IPS-NIHi7 (cell line): ENCODE data around the gene VWA3B.

Experiments
- DNase-seq: peaks from one replicate; pipeline ENCODE4 v3.0.0; 2012; ENCODE audit warnings: mixed read lengths; ENCODE audit errors: extremely low spot score

VWA3B gene

DNA sequence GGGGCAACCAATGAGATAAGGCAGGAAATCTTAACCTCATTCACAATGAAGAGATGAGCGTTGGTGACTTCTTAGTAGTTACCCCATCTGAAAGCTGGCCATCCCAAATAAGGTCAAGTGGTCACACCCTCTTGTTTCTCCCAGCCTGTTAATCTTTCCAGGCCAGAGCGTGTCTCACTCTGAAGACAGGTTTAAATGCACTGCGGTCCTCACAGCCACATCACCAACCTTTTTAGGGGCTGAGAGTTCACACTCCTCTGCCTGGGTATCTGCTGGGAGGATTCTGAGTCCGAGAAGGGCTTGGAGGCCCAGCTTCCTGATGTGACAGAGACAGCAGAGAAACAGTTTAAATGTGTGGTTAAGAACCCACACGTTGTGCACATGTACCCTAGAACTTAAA, 246.0 kb downstream of the VWA3B start:
- DNase-seq = no peak

DNA sequence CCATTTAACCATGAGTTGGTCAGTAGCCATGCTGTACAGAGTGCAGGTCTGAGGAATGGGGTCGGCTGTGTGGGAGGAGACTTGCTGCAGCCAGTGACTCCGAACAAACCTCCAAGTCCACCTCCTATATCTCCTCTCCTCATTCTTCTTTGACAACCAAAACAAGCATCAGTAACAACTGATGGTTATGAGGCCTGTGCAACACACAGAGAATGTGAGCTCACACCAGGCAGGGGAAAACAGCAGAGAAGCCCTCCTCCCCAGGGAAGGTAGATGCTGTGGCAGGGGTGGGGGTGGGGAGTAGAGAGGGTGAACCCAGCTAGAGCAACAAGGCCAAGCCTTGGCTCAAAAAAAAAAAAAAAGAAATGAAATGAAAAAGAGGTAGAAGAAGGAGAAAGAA, 247.0 kb downstream of the VWA3B start:
- no peak for DNase-seq

DNA sequence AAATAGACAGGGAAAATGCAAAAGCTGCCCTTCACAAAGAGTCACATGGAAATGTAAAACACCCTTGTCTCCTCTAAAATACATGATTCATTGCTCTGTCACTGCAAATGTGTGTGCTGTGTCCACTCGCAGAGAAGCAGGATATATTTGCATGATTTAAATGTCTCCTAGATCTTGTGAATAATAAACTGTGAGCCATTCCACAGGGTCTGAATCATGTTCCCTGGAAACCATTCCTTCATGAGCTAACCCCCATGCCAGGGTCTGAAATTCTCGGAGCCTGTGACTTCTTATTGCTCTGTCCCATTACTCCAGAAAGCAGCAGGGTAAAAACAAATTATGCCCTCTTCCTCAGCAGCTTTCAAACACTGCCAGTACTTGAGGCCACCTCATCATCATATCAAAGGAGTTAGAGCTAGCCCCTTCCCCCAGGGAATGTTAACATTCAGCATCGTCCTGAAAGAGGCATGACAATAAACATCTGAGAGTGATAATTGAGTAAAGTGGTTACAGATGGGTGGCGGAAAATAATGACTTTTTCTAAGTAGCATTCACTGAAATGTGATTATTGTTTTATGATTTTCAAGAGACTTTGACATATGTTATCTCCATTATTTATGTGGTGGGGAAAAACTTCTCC, 247.6 kb downstream of the VWA3B start:
- DNase-seq = peak; percentile 44

DNA sequence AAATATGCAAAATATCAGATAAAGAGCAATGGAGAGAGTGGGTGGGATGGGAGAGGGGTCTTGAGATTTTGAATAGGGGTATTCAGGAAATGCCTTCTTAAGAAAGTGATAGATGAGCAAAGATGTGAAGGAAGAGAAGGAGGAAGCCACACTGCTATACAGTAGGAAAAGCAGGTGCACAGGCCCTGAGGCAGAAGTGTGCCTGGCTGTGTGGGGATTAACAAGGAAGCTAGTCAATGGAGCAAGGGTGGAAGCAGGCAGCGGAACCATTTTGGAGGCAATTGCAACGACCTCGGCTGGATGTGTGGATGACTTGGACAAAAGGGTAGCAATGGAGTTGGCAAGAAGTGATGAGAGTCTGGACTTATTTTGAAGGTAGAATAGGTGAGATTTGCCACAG, 248.3 kb downstream of the VWA3B start:
- no peak for DNase-seq

DNA sequence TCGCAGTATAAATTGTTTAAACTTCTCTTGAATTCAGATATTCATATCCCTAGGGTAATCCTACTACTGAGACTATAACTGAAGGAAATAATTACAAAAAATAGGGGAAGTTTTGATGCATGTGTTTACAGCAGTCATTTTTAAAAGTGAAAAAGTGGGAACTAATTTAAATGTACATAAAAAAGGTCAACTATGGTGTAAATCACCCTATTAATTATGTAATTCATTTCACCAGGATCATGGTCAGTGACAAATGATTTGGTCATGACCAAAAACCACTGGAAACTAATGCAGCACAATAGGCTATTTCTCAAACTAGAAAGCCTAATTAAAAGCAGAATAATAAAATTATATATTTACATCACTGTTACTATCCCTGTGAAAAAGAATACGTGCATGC, 254.3 kb downstream of the VWA3B start:
- no peak for DNase-seq

DNA sequence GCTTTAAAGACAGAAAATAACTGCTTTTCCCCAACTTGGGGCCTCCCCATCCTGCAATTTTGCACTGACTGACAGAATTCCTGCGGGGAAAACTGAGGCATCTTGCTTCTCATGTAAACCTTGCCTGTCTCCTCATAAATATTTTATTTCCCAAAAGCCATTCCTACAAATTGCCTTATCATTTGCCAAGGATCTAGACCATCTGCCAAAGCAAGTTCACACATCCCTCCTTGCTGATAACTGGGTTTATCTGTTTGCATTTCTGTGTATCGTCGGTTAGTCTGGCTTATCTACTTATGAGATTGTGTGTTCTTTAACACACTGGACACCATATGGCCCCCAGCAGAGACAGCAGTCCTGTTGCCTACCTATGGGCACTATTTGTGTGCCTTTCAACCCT, 256.3 kb downstream of the VWA3B start:
- no peak for DNase-seq

DNA sequence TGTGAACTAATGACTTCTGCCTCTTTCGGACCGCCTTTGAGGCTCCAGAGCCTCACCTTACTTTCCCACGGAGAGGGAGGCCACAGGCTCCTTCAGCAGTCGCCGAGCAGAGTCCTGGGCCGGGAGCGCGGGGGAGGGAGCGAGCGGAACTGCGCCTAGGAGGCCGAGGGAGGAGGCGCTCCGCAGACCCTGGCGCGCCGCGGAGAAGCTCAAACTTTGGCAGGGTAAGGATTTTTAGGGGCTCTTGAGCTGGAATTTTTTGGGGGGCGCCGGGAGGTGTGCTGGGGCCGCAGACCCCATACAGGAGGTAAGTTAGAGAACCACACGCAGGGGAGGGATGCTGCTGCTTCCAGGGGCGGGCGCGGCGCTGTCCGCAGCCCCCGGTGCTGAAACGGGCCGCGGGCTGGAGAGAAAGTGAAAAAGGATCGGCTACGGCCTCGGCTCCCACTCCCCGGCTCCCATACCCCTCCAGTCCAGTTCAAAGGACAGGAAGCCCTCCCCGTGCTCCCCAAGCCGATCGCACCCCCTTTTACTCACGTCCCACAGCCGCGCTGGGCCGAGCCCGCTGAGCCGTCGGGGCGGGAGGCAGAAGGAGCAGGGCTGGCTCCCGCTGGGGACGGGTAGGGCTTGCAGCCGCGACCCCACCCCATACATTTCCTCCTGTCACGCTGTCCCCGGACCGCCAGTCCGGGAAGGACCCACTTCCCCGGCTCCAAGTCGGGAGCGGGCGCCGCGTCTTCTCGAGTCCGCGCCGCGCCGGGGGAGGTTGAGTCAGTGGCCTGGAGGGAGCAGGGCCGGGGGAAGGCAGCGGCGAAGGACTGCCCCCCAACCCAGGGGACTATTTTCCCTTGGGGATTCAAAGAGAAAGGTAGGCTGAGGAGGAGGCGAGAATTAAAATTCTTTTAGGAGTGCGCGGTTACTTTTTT, 259.6 kb downstream of the VWA3B start, which contains the start of gene CNGA3:
CNGA3 (plus strand) TSS at position 146 of the 926 bp plus-strand sequence. CDS start 23,520 bp downstream, outside the sequence.
- peak; percentile 76 for DNase-seq

DNA sequence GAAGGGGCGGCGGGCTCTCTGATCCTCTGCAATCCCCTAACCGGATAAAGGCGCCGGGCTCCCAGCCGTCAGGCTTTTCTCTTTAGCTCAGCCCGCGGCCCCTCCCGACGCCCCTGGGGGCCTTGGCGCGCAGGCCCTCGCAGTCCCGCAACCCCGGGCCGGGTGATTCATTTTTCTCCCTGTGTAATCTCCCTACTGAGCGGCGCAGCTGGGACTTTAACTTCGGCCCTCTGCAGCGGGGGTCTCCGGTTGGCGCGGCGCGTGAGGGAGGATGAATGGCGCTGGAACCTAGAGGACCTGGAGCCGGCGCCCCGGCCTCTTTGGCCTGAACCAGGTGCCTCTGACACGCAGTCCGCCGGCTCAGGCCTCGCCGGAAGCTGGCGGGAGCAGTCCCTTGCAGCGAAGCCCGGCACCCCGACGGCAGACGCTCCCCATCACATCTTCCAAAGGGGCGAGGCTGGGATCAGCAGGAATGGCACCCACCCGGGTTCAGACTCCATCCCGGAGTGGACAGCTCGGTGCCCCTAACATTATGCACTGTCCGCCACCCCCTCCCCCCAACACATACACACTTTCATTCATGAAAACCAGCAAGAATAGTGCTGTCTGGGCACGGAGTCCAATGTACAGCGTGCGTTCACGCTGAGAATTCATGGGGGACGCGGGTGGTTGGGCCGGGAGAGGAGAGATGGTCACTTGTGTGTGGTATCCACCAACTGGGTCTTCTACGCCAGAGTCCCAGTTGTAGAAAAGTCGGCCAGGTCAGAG, 260.5 kb downstream of the VWA3B start:
- DNase-seq = peak; percentile 36

DNA sequence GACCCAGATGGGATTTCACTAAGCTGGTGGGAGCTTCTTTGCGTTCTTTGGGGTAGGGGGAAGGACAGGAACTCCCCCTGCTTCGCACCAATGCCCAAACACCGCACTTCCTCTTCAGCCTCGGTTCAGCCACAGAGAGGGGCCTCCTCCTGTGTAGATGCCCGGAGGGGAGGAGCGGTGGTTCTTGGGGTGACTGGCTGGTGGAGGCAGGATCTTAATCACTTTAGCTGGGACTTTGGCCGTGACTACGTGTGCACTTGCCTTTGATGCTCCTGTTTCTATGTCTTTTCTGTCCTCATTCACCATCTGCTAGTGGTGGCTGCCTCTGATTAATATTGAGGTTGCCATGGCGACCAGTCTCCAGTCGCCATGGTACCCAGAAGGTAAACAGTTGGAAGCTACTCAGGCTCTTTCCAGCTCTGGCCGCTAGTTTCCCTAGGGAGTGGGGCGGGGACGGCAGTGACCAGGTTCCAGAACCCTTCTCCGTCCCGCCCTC, 261.1 kb downstream of the VWA3B start:
- DNase-seq = peak; percentile 72

DNA sequence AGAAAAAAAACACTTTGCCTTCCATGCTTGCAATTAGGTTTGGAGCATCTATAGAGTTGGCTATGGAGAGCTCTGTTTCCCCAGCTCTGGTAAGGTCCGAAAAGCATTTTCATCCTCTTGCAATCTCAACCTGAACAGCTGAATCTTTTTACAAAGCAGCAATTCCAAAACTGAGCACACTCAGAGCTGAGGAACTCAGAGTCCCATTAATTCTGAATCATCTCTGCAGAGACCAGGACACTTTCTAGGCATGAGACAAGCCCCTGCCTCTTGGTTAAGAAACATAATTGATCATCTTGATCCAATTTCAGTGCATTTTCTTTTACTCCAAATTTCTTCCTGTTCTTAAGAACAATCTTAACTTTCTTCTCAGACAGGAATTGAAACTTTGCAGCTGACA, 263.4 kb downstream of the VWA3B start:
- DNase-seq = no peak

DNA sequence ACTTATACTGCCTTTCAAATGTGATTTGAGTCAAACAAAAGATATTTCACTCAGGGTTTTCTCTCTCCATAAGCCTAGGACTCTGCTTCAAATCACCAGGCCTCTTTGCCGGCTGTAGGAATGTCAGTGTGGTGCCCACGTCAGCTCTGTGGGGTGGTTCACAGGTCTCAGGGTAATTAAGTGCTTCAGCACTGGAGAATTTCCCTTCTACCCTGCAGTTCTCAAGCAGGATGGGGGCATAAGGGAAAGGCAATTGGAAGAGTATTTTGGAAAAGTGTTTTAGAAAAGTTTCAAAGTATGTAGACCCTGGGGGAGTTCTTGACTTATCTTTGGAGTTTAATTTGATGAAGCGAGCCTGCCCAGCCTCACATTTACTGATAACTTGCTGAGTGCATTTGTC, 268.9 kb downstream of the VWA3B start:
- no peak for DNase-seq

DNA sequence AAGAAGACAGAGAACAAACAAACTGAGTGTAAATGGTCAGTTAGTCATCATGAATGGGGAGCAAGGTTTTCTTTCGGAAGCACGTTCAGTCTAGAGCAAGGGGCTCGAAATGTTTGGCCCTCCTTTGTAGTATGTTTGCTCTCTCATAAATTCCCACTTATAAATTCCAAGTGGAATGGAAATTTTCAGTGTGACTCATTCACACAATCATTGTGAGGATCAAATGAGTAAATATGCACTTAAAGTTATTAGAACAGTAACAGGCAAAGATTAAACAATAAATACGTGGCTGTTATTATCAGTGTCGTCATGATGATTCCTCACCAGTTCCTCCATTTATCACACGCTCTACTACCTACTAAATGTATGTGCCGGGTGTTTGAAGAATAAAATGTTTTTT, 269.8 kb downstream of the VWA3B start:
- no peak for DNase-seq

DNA sequence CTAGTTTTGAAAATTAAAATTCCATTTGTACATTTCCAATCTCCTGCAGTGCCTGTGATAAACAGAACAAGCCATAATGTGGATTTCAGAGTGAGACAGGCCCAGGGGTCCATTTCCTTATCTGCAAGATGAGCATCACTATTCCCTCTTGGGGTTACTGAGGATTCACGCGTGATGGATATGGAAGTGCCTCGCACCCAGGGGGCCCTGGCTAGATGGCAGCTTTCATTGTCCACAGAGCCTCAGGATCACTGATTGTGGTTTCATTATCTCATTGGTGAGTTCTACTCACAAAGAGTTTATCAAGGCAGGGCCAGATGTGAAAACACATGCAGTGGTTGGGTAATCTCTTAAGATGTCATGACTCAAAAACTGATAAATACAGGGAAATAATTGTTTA, 270.9 kb downstream of the VWA3B start:
- DNase-seq = no peak

DNA sequence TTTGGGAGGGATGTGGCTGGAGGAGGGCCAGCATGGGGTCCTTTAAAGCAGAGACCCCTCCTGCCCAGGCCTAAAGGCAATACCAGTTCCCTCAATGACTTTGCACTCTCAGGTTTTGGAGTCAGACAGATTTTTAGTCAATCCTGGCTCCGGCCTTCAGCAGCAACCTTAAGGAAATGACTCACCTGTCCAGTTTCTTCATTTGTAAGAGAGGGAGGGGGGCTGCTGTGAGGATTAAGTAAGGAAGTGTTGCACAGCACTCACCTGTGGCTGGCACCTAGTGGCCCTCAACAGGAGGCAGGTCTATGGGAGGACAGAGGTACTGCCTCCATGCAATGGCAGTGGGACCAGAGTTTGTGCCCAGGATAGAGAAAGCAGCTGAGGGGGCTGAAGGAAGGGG, 273.0 kb downstream of the VWA3B start:
- DNase-seq = no peak
